ENCODE measurements around the gene CHI3L1.

- no peak for TF ChIP-seq CTCF (IDR thresholded peaks at IDR 0.05 in 2 of 3, conservative IDR thresholded peaks at IDR 0.05 in 1 of 3; ENCODE audit: control insufficient read depth in 2 of 3, extremely low read depth in 1 of 3, insufficient read depth in 1 of 3, low read depth in 3 of 3, low read length in 3 of 3)
- TF ChIP-seq BACH1 (IDR thresholded peaks at IDR 0.05; ENCODE audit: borderline replicate concordance): no peak
- TF ChIP-seq HDGF (IDR thresholded peaks at IDR 0.05): no peak
- no peak for TF ChIP-seq EZH2 (IDR thresholded peaks at IDR 0.05; ENCODE audit: borderline replicate concordance, control insufficient read depth, low read depth, low read length)
- no peak for TF ChIP-seq E2F4 (IDR thresholded peaks at IDR 0.05; ENCODE audit: low read depth, low read length)
- no peak for TF ChIP-seq YY1 (IDR thresholded peaks at IDR 0.05; ENCODE audit: low read depth, low read length)
- TF ChIP-seq ZNF384 (IDR thresholded peaks at IDR 0.05; ENCODE audit: borderline replicate concordance, low read depth, low read length): no peak
- no peak for TF ChIP-seq POLR2AphosphoS5 (IDR thresholded peaks at IDR 0.05; ENCODE audit: low read length)
- no peak for TF ChIP-seq SKIL (IDR thresholded peaks at IDR 0.05; ENCODE audit: low read depth, poor library complexity, severe bottlenecking)
- TF ChIP-seq BMI1 (IDR thresholded peaks at IDR 0.05; ENCODE audit: borderline replicate concordance): no peak
- TF ChIP-seq NR2C1 (IDR thresholded peaks at IDR 0.05): no peak
- TF ChIP-seq SUPT20H (IDR thresholded peaks at IDR 0.05; ENCODE audit: borderline replicate concordance, control insufficient read depth, low read depth, low read length): no peak
- TF ChIP-seq ZBTB40 (IDR thresholded peaks at IDR 0.05; ENCODE audit: borderline replicate concordance): no peak
These were observed 10.7 kb downstream of the CHI3L1 start for GRCh38 chr1:203175827-203176241.

Data from GM12878 (cell line).